IPS-18a (cell line): ENCODE data around the gene RAMP1.
A peak's percentile ranks its signal among the peaks of the same experiment; 100 is the strongest.

Experiments
- H3K27ac ChIP-seq: one replicate; pipeline ENCODE4 v1.5.1; 2013; ENCODE audit warnings: low read length
- H3K27me3 ChIP-seq: one replicate; pipeline ENCODE4 v1.6.1; 2013; ENCODE audit warnings: mild to moderate bottlenecking, low read length; ENCODE audit not compliant: control insufficient read depth, insufficient read depth
- H3K36me3 ChIP-seq: one replicate; pipeline ENCODE4 v1.6.1; 2013; ENCODE audit warnings: low read depth, low read length; ENCODE audit not compliant: control insufficient read depth
- H3K4me1 ChIP-seq: one replicate; pipeline ENCODE4 v1.6.1; 2013; ENCODE audit warnings: low read depth, low read length; ENCODE audit not compliant: control insufficient read depth
- H3K4me3 ChIP-seq: one replicate; pipeline ENCODE4 v1.5.1; 2013; ENCODE audit warnings: low read length
- H3K9ac ChIP-seq: one replicate; pipeline ENCODE4 v1.6.1; 2013; ENCODE audit warnings: mild to moderate bottlenecking, low read length, moderate library complexity
- H3K9me3 ChIP-seq: one replicate; pipeline ENCODE4 v1.6.1; 2013; ENCODE audit warnings: low read depth, low read length; ENCODE audit not compliant: control insufficient read depth

RAMP1 gene

GRCh38 chr2:237859533-237860272 lies at the start of gene RAMP1:
Gene RAMP1 (plus strand): TSS chr2:237859623. CDS start chr2:237859676, 53 bp downstream.
- peak within 1 kb of the TSS; percentile 47 for H3K4me3 ChIP-seq

GRCh38 chr2:237815637-237816036 lies 43.8 kb upstream of the RAMP1 start:
- no peak overlapping the region for H3K4me3 ChIP-seq
- no peak overlapping the region for H3K27ac ChIP-seq
- no peaks in the 10 kb centered on the region for H3K27me3 ChIP-seq
- no peaks in the 10 kb centered on the region for H3K4me1 ChIP-seq
- no peaks in the 10 kb centered on the region for H3K36me3 ChIP-seq
- no peak overlapping the region for H3K9ac ChIP-seq
- H3K9me3 ChIP-seq = no peaks in the 10 kb centered on the region

More at GRCh38 chr2:237859533-237860272, at the start of gene RAMP1:
- Histone ChIP-seq H3K4me1 (peaks cover 8% of the 10 kb centered on the region), H3K27ac (no peak within 1 kb of the TSS), H3K9me3 (no peaks in the 10 kb centered on the region), H3K27me3 (peaks cover 45% of the 10 kb centered on the region), H3K36me3 (no peaks in the 10 kb centered on the region), H3K9ac (no peak within 1 kb of the TSS)

GRCh38 chr2:237816531-237816930 lies 42.9 kb upstream of the RAMP1 start:
- no peaks in the 10 kb centered on the region for H3K36me3 ChIP-seq
- no peak overlapping the region for H3K4me3 ChIP-seq
- no peak overlapping the region for H3K27ac ChIP-seq
- H3K9me3 ChIP-seq = no peaks in the 10 kb centered on the region
- H3K4me1 ChIP-seq = no peaks in the 10 kb centered on the region
- no peak overlapping the region for H3K9ac ChIP-seq
- H3K27me3 ChIP-seq = no peaks in the 10 kb centered on the region

- H3K4me1 ChIP-seq = no peaks in the 10 kb centered on the region
- H3K36me3 ChIP-seq = no peaks in the 10 kb centered on the region
- H3K9me3 ChIP-seq = no peaks in the 10 kb centered on the region
- no peaks in the 10 kb centered on the region for H3K27me3 ChIP-seq
- H3K9ac ChIP-seq = no peak overlapping the region
- no peak overlapping the region for H3K4me3 ChIP-seq
- H3K27ac ChIP-seq = no peak overlapping the region
Observed at GRCh38 chr2:237818066-237818473, 41.4 kb upstream of the RAMP1 start.

GRCh38 chr2:237819231-237819630 lies 40.2 kb upstream of the RAMP1 start:
- Histone ChIP-seq H3K9ac (no peak overlapping the region), H3K9me3 (no peaks in the 10 kb centered on the region), H3K27me3 (no peaks in the 10 kb centered on the region), H3K36me3 (no peaks in the 10 kb centered on the region), H3K4me1 (no peaks in the 10 kb centered on the region), H3K27ac (no peak overlapping the region), H3K4me3 (no peak overlapping the region)

- Histone ChIP-seq H3K4me1 (no peaks in the 10 kb centered on the region), H3K9ac (no peak overlapping the region), H3K36me3 (no peaks in the 10 kb centered on the region), H3K9me3 (no peaks in the 10 kb centered on the region), H3K27me3 (no peaks in the 10 kb centered on the region), H3K27ac (no peak overlapping the region), H3K4me3 (no peak overlapping the region)
Observed at GRCh38 chr2:237820421-237820820, 39.0 kb upstream of the RAMP1 start.

- Histone ChIP-seq H3K27me3 (no peaks in the 10 kb centered on the region), H3K4me1 (no peaks in the 10 kb centered on the region), H3K4me3 (no peak overlapping the region), H3K9ac (no peak overlapping the region), H3K9me3 (no peaks in the 10 kb centered on the region), H3K36me3 (no peaks in the 10 kb centered on the region), H3K27ac (no peak overlapping the region)
Observed at GRCh38 chr2:237823544-237823943, 35.9 kb upstream of the RAMP1 start.

GRCh38 chr2:237824085-237824484 lies 35.3 kb upstream of the RAMP1 start:
- no peaks in the 10 kb centered on the region for H3K9me3 ChIP-seq
- H3K27me3 ChIP-seq = no peaks in the 10 kb centered on the region
- H3K36me3 ChIP-seq = no peaks in the 10 kb centered on the region
- H3K4me1 ChIP-seq = no peaks in the 10 kb centered on the region
- no peak overlapping the region for H3K9ac ChIP-seq
- no peak overlapping the region for H3K4me3 ChIP-seq
- H3K27ac ChIP-seq = no peak overlapping the region

- Histone ChIP-seq H3K4me3 (no peak overlapping the region), H3K27me3 (no peaks in the 10 kb centered on the region), H3K36me3 (no peaks in the 10 kb centered on the region), H3K9me3 (no peaks in the 10 kb centered on the region), H3K27ac (no peak overlapping the region), H3K4me1 (no peaks in the 10 kb centered on the region), H3K9ac (no peak overlapping the region)
Observed at GRCh38 chr2:237827421-237827987, 31.9 kb upstream of the RAMP1 start.

GRCh38 chr2:237830522-237830921 lies 28.9 kb upstream of the RAMP1 start:
- no peak overlapping the region for H3K27ac ChIP-seq
- H3K27me3 ChIP-seq = no peaks in the 10 kb centered on the region
- no peaks in the 10 kb centered on the region for H3K9me3 ChIP-seq
- H3K4me3 ChIP-seq = no peak overlapping the region
- no peak overlapping the region for H3K9ac ChIP-seq
- H3K36me3 ChIP-seq = no peaks in the 10 kb centered on the region
- no peaks in the 10 kb centered on the region for H3K4me1 ChIP-seq

GRCh38 chr2:237833546-237833945 lies 25.9 kb upstream of the RAMP1 start:
- H3K4me1 ChIP-seq = no peaks in the 10 kb centered on the region
- no peak overlapping the region for H3K9ac ChIP-seq
- H3K27ac ChIP-seq = no peak overlapping the region
- no peaks in the 10 kb centered on the region for H3K27me3 ChIP-seq
- H3K4me3 ChIP-seq = no peak overlapping the region
- H3K9me3 ChIP-seq = no peaks in the 10 kb centered on the region
- H3K36me3 ChIP-seq = no peaks in the 10 kb centered on the region

GRCh38 chr2:237835372-237835771 lies 24.1 kb upstream of the RAMP1 start:
- Histone ChIP-seq H3K27ac (no peak overlapping the region), H3K9ac (no peak overlapping the region), H3K4me1 (no peaks in the 10 kb centered on the region), H3K9me3 (no peaks in the 10 kb centered on the region), H3K36me3 (no peaks in the 10 kb centered on the region), H3K4me3 (no peak overlapping the region), H3K27me3 (no peaks in the 10 kb centered on the region)
